Renal pelvis (tissue), 4 donors: ENCODE results near the gene ITGA1. TPM values are rescaled to one million over a fixed set of nuclear protein-coding genes. Genes with fewer than 3 reads are reported as not detected.
A peak's percentile ranks its signal among the peaks of the same experiment; 100 is the strongest.
"Not testable (repeated sequence)": the region's sequence is repeated elsewhere in the genome, so short reads cannot be mapped to it uniquely, and the experiment has no call there.

Experiments
- DNase-seq: peaks from one replicate; pipeline ENCODE4 v3.0.0-alpha.2; 2013
- polyA plus RNA-seq, 3 donors: library from polyadenylated mRNA; unstranded; fragments of 120-200 nt; gene quantifications; one replicate each; pipeline ENCODE4 v1.2.1, GENCODE V29; 2013; ENCODE audit not compliant: insufficient read length in 3 of 3

The ITGA1 gene
- polyA plus RNA-seq, 3 donors, result 46.8 to 57.6 (median 49.1) TPM

DNA sequence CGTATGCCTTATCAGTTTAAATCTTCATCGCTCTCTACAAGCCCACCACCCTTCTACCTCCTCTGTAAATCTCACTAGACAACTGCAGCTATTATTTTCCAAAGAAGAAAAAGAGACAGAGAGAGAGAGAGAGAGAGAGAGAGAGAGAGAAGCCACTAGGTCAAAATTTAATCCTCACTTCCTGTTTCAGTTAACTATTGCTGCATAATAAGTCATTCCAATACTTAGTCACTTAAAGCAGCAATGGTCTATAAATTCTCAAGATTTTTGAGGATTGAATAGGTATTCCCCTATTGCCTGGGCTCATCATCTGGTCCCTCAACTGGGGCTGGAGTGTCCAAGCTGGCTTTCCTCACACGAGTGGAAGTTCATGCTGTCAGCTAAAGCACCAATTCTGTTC, 68.8 kb downstream of the ITGA1 start:
- DNase-seq, result no peak

DNA sequence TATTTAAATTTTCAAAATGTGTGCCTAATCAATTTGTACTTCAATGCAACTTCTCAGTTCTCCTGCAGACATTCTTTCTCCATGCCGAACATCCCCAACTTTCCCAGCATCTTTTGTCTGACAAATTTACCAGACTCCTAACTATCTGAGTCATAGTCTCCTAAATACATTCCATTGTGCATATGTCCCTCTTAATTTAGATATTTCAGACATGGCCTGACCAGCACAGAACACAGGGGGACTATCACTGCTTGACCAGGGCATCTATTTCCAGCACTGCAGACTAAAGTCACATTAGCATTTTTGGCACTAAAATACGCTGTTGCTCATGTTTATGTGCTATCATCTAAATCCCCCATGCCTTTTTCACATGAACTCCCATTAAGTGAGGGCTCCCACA, 71.9 kb downstream of the ITGA1 start:
- DNase-seq, result no peak

DNA sequence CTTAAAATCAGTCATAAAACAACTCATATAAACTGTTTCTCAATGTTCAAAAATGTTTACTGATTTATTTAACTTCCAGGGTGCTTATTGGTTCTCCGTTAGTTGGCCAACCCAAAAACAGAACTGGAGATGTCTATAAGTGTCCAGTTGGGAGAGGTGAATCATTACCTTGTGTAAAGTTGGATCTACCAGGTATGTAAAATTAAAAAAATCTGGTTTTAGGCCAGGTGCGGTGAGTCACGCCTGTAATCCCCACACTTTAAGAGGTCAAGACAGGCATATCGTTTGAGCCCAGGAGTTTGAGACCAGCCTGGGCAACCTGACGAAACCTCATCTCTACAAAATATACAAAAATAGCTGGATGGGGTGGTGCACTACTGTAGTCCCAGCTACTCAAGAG, 73.7 kb downstream of the ITGA1 start:
- no peak for DNase-seq

DNA sequence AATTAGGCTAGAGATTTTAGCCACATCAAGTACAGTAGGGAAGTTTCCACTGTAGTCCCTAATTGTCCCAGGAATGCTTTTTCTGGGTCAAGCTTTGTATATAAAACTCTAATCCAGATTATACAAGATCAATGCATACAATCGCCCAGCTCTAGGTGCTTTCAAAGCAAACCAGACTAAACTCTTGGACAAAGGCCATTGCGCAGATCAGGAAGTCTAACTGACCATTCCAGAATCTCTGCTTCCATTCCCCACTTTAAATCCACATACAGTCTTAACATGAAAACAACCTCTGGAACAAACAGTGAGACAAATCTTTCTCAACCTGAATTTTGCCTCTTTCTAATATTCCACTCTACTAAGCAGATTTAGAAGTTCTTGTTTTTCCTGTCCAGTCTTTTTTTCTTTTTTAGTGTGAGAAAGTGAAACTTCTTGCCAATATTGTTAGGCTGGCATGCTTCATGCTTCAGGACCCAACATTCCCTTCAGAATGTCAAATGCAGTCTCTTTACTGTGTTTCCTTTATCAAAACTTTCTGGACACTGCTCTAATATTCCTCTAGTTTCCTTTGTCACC, 76.1 kb downstream of the ITGA1 start:
- DNase-seq, result no peak

DNA sequence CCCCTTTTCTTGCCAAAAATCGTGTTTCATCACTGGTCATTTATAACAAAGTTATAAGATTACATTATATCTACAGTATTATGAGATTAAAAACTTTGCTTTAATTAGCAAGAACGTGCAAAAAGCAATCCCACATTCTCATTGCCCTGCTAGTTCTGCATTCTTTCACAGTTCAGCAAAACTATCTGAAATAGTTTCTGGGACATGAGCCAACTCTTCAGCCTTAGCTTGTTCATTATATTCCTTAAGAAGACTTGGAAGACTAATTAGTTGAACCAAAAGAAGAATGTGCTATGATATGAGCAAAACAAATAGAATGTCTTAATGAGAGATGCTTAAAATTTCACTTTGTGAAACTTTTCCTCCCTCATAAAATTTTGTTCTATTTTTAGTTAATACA, 76.7 kb downstream of the ITGA1 start:
- no peak for DNase-seq

DNA sequence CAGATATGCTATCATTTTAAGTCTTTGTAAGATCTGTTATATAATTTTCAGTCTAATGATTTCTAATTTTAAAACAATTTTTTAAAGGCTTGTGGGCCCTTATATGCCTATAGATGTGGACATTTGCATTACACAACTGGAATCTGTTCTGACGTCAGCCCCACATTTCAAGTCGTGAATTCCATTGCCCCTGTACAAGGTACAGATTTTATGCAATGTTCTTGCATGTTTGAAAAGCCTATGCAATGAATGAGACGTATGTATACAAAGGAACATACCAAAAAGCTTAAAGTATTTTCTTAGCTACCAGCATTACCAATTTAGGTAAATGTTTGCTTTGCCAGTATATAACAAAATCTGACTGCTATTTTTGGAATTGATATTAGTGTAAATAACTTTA, 77.2 kb downstream of the ITGA1 start:
- no peak for DNase-seq

DNA sequence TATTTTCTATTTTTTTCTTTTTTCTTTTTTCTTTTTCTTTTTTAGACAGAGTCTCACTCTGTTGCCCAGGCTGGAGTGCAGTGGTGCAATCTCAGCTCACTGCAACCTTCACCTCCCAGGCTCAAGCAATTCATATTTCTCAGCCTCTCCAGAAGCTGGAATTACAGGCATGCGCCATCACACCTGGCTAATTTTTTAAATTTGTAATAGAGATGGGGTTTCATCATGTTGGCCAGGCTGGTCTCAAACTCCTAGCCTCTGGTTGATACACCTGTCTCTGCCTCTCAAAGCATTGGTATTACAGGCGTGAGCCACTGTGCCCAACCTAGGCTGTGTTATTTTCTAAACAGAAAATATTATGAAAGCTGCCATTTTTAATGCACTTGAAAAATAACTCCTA, 78.3 kb downstream of the ITGA1 start:
- not testable (repeated sequence) for DNase-seq

DNA sequence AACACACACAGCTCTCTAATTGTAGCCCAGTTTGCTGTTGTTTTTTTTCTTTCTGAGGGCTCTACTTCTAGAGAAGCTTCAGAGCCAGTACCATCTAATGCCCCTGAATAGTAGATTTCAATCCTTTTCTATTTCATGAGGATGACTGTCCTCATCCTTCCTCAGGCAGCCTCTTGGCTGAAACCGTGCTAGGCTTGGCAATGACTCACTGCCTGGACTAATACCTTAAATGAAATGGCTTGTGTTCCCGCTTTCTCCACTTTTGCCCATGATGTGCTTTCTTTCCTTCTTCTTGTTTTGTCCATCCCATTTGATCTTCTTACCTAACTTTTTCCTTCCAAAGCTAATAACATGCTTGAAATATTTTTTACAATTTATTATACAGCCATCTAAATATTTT, 80.1 kb downstream of the ITGA1 start:
- DNase-seq, result no peak

DNA sequence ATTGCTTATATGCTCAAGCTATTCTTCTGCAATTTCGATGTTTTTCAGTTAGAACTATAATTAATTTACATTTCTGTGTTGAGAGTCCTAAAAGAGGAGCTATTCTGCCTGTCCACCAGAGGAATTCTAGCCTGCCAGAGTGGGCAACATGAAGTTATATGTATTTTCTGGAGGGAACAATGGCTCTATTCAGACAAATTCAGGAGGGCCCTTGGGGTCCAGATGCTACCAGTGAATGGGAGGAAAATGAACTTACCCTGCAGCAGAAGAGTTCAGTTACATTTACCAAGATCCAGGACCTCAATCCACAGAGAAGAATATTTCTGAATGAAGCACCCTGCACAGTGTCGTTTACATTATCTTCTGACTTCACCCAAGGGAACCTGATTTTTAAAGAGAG, 80.7 kb downstream of the ITGA1 start:
- DNase-seq, result no peak

DNA sequence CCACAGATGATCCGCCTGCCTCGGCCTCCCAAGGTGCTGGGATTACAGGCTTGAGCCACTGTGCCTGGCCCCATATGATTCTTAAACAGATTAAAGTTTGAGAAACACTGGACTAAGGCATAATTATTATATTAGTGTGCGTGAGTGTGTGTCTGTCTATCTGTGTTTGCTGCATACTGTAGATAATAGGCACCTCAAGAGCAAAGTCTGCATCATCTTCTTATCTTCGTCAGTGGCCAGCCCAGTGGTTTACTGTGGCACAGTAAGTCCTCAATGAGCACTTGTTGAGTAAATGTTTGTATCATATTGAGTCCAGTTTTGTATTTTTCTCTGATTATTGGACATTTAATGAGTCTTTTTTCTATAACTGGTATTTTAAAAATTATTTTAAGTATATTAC, 81.7 kb downstream of the ITGA1 start:
- DNase-seq, result no peak

DNA sequence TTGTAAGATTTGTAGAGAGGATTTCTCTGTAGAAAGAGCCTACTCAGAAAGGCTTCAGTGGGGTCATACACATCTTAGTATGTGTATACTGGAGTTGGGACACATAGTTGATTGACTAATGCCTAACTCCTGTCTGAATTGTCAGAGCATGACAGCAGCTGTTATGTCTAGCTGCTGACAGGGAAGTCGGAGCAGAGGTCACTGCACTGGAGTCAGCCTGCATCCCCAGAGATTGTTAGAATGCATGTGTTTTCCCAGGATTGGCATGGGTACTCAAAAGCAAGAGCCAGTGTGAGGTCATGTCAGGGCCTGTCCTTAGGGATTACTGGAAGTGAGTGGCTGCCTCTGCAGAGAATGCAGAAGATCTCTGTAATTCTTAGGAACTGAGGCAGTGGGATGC, 82.7 kb downstream of the ITGA1 start:
- DNase-seq, result peak; percentile 46

DNA sequence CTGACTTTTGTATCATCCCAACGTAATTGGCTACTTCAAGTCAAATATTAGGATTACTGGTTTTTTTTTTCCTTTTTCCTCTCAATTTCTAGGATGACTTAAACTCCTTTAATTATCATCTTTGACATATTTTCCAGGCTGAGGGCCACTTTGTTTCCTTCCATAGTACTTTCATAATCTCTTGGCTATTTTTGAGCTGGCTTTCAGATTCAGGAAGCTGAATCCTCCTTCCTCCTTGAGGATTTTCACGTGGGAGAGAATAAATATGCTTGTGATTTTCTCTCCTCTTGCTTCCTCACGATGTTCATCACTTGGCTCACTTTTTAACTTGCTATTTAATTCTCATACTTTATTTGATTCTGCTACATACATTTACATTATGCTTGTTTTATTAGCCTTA, 88.1 kb downstream of the ITGA1 start:
- DNase-seq, result no peak

DNA sequence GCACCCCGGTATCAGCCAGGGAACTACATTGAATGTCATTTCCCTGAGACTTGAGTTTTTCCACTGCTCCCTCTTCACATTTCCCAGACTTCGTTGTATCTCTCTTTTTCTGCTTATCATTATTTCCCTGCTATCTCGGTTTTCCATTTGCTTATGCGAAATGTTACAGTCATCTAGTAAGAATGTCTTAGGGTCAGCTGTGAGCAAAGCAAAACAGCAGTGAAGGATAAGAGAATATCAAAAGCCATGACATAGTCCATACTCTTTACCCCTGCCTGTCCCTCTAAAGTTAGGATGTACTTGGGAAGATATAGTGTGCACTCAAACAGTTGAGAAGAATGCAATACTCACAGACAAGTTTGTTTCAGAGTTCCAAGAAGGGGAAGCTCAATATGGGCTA, 88.7 kb downstream of the ITGA1 start:
- DNase-seq, result no peak

DNA sequence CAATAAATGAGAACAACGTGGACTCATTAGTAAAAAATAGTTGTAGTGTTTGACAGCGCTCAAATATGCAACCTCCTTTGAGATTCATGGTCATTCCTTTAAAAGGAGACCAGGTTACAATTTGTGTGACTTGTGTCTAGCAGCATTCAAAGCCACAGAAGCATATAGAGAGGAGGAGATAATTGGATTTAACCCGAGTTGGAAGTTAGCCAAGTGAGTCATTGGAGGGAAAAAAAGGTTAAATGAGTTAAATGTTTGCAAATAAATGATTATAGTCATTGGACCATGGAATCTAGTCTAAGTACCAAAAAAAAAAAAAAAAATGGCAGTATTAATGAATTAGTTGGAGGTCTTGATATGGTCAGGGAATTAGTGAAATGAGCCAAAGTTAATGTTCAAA, 90.9 kb downstream of the ITGA1 start:
- no peak for DNase-seq

DNA sequence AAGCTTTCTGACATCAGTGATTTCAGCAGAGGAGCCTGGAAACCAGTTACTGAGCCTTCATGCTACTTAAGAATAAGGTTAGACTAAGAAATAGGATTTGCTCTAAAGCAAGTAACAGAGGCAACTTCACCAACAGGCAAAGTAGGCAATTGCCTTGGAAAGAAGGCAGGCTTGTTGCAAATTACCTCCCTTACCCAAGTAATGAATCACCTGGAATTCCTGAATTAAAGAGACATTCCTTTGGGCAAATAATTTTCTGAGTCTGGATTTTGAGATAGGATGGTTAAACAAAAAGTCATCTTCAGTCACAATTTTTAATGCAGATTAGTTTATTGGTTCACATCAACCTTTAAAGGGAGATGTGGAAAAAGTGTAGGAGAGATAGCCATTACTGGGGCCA, 92.8 kb downstream of the ITGA1 start:
- DNase-seq, result no peak

DNA sequence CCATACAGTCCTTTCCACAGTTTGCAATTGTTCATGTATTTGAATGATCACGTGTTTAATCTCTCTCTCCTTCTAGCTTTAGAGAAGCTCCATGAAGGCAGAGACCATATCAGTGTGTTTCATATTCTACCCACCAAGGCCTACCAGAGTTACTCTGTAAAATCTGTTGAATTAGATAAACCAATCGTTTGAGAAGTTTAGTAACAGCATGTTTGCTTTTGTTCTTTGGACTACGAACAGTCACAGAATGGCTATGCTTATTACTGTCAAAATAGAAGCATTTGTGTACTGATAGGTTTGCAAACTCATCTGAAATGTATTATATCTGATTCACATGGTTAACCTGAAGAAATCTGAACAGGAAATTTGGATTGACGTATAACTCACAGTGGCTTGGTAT, 93.8 kb downstream of the ITGA1 start:
- no peak for DNase-seq

DNA sequence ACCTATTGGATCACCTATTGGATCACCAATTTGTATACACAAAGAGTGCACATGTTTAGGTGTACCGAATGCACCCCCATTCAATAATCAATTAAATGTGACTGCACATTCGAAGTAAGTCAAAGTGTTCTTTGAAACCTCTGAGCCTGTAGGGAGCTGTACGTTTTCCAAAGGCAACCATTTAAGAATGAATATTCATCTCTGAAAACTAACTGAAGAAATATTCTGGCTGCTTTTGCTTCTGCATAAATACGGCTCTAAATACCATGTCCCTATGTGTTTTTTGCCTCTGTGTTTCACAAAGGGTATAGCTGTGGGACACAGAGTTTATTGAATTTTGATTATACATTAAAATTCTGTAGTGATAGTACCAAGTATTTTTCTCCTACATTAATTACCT, 95.4 kb downstream of the ITGA1 start:
- no peak for DNase-seq

DNA sequence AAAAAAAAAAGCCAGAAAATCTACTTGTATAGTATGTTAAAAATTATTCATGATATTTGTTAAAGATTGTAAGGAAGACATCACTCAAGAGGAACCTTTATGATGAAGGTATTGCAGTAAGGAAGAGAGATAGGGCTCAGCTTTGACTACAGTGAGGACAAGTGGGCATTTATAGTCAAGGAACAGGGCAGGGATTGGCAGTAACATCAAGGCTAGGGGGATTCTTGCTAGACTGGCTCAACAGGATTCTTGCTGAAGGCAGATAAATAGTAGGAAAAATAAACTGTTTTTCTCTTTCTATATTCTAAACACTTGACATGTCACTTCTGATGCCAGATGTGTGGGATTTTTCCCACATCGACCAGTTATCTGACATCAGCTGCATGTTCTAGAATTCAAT, 96.7 kb downstream of the ITGA1 start:
- DNase-seq, result no peak

DNA sequence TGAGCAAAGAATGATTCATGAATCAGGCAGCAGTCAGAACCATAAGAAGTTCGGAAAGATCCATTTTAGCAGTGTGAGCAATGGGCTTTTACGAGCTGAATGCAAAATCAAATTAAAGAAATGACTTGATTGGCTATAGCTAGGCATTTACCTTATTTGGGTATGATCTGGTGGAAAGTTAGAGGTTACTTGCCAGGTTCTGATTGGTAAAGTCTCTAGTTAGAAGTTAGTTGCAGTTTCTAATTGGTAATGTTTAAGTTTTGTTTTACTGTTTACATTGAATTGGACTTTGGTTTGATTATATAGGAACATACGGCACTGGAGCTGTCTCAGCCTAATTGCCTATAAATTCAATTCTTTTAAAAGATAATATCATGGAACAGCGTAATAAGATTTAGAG, 97.9 kb downstream of the ITGA1 start:
- DNase-seq, result no peak

DNA sequence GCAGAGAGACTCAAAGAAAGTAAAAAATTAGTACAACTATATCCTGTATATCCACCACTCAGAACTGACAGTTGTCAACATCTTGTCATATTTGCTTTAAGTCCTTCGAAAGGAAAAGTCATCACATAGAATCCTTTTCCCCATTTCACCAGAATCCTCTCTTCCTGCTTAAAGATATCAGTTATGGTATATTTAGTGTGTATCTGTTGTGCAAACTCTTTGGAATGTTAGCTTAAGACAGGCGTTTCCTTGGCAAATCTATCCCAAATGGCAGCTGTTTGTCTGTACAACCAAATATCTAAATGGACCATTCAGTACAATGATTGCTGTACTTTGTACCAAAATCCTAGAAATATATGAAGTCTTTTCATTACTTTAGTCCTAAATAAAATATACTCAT, 98.5 kb downstream of the ITGA1 start:
- no peak for DNase-seq

DNA sequence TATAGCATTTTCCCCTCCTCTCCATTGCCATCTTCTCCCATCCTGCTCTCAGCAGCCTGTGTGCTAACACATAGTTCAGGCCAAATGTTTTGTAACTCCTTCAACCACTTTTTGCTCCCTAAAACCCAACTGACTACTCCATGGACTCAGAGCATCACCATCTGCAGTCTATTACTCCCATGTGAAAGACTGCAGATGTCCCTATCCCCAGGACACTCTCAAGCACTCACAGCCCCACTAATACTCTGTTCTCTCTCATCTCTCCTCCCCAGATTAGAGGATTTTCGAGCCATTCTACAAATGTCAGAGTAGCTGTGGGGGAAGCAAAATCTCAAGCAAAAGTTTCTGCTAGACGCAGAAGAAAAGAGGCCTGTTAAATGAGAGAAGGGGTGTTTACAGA, 99.3 kb downstream of the ITGA1 start:
- no peak for DNase-seq

DNA sequence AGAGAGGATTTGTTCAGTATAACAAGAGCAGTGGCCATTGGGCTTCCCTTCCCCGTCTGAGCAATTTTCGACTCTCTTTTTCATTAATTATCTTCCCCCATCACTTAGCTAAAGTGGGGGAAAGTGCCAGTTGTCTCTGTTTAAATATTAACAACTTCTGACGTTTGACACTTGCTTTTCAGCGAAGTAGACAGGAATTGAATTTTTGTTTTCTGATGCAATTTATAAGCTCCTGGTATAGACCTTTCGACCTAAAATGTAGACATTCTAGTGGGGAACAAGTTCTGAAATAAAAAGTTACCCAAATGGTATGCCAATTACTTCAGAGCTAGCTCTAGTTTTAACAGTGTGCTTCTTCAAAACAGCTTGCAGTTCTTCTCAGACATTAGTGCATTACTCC, 100.6 kb downstream of the ITGA1 start:
- no peak for DNase-seq

DNA sequence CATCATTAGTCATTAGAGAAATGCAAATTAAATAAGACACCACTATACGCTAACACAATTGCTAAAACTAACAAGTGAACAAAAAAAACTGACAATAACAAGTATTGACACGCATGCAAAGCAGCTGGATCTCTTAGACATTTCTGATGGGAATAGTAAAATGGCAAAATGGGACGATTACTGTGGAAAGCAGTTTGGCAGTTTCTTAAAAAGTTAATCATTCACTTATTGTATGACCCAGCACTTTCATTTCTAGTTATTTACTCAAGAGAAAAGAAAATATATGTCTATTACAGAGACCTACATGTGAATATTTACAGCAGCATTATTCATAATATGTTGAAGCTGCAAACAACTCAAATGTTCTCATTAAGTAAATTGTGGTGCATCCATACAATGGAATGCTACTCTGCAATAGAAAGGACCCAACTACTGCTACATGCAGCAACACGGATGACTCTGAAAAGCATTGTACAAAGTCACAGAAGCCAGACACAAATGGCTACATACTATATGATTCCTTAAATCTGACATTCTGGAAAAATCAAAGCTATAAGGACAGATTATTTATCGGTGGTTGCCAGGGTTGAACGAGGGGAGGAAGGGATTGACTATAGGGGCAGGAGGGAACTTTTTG, 104.6 kb downstream of the ITGA1 start:
- DNase-seq, result no peak

DNA sequence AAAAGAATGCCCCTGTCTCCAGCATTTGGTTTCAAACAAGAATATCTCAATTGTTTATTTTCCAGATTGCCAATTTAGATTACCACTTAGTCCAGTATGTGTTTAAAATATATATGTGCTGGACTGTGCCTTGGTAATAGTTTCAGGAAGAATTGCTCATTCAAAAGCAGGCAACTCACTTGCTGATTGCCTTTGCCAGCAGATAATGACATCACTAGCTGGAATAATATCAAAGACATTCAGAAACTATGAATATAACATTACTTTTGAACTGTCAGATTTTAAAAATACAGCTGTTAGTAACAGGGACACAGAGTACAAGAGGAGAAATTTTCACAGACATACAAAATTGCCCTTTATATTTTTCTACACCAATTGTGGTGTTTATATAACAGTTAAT, 105.4 kb downstream of the ITGA1 start:
- DNase-seq, result no peak

DNA sequence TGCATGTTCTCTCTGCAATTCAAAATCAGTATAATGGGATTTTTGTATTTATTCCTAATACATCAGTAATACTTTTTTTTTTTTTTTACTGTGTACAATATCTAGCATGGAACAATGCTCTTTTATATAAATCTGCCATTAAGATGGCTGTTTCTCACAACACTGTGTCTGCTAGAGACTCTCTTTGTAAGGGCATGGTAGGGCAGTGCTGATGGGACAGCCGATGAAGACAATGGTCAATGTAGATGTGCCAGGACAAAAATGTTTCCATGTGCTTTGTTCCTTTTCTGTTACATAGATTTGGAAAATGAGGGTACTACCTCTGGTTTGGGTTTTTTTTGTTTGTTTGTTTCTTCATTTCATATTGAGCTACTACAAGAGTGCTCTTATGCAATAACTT, 106.1 kb downstream of the ITGA1 start:
- DNase-seq, result no peak
